GM19463 (cell line): ENCODE measurements around the gene DDX31.

ENCODE experiments used
- ATAC-seq: cut with Tn5 transposase; IDR thresholded peaks from one replicate; pipeline ENCODE4 v1.9.1; 2021; ENCODE audit warnings: mild to moderate bottlenecking, moderate library complexity; ENCODE audit not compliant: unreplicated experiment

Gene DDX31

GRCh38 chr9:132638240-132638639 lies 31.5 kb downstream of the DDX31 start:
- ATAC-seq = no peak

DNA sequence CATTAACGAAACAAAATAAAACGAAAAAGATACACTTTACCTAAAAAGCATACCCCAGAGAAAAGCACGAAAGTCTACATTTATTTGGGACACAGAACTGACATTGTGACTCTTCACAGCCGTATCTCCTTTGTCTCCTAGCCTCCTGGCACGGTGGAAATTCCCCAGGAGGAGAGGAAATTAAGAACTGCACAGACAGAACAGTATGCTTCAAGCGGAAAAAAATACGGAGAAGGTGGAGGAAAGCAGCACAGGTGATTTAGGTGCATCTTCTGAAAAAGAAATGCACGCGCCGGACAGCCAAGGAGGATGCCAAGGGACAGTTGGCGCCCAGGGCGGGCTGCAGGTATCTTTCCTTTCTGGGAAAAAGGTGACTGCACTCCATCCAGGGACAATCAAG lies 32.0 kb downstream of the DDX31 start:
- ATAC-seq = no peak

DNA sequence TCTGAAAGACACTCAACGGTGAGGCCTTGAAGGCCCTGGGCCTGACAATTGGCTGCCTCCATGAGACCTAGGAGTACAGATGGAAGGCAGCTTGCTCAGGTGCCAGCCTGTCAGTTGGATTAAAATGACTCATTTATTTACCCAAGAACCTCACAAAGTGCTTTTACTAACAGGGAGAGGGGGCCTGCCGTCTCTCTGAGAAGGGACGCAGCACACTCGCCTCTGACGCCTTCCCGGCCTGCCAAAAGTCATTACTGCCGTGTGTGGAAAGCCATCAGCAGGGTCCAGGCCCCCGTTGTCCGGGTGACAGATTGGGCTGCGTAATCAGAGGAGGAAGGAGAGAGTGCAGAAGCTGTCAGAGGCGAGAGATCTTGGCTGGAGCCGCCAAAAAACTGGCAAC lies 32.4 kb downstream of the DDX31 start:
- no peak for ATAC-seq

- no peak for ATAC-seq
Measured at GRCh38 chr9:132634327-132634726, 35.5 kb downstream of the DDX31 start.

- no peak for ATAC-seq
Measured at GRCh38 chr9:132632413-132633129, 37.2 kb downstream of the DDX31 start.

DNA sequence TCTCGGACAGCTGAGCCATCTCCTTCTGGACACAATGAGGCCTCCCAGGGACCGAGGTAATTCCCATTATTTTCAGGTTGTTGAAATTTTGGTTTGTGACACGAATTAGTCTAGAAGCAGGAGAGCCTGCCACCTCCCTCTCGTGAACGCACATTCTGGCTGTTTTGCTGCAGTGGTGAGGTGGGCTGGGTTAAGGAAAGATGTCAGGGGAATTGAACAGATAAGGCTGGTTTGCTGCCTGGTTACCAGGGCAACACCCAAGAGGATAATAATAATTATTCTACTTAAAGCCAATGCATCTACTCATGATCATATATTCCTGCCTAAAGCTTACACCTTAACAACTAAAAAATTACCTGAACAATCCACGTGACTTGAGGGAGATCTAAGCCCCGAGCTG lies 38.1 kb downstream of the DDX31 start:
- no peak for ATAC-seq

DNA sequence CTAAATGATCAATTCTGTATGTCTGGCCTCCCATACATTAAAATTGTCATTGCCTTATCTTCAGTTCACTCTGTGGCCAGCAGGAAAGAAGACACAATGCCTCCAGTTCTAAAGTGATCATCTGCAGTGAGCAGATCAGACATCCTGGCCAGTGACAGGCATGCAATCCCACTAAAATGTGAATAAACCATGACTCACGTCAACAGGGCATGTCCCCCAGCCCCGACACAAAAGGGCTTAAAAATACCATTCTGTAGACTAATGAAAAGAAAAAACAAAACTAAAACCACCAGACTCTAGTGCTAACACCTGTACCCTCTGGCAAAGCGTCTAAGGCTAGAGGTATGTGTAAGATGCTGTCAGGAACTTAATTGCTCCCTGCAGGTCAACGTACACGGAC lies 38.5 kb downstream of the DDX31 start:
- ATAC-seq = no peak

- ATAC-seq = no peak
Measured at GRCh38 chr9:132630811-132631210, 39.0 kb downstream of the DDX31 start.

GRCh38 chr9:132630116-132630515 lies 39.7 kb downstream of the DDX31 start:
- ATAC-seq = no peak

DNA sequence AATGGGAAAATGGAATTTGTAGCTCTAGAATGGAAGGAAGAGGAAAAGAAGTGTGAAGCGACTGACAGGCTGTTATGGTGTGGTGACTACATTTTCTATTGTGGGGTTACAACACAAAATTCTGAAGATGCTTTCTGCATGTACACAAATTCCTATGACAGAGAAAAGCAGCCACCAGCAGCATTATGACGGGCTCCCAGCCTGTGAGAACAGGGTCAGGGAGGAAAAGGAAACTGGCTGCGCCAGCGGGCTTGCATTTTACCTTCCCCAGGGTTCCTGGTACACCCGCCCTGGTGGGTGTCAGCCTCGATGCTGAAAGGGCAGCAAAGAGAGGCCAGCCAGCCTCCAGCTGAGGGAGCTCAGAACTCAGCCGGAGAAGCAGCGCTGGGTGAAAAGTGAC lies 41.0 kb downstream of the DDX31 start:
- ATAC-seq = no peak

DNA sequence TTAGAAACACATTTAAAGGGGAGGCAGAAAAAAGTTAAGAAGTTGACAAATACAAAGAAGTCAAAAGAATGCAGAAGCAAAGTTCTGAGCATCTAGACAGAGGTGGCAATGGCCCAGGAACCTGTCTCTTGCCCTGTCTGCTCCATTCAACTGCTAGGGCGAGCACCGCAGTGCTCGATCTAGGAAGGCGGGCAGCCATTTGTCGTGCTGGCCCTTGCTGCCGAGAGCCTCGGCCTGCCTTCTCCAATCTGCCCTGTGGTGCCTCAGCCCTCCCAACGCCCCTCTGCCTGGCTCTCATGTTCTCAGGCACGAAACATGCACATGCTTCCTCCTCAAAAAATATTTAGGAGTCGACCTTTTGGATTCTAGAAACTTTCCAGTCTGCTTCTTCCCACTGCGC lies 42.2 kb downstream of the DDX31 start:
- ATAC-seq = no peak

- ATAC-seq = no peak
Measured at GRCh38 chr9:132627106-132627505, 42.7 kb downstream of the DDX31 start.

DNA sequence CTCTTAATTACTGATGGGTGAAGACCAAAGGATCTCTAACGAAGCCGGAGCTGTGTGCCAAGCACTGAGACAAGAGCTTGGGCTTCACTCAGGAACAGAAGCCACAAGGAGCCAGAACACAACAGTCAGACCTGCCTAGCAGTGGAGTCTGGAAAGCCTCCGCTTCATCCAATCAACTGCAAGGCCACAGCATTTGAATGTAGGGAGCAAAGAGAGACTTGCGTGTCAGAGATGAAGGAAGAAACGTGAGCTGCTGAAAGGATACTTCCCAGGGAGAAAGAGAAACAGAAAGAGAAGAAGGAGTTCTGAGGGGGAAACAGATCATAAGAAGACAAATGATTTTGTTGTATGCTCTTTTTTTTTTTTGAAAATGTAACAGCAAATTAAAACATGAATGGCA lies 43.5 kb downstream of the DDX31 start:
- no peak for ATAC-seq

DNA sequence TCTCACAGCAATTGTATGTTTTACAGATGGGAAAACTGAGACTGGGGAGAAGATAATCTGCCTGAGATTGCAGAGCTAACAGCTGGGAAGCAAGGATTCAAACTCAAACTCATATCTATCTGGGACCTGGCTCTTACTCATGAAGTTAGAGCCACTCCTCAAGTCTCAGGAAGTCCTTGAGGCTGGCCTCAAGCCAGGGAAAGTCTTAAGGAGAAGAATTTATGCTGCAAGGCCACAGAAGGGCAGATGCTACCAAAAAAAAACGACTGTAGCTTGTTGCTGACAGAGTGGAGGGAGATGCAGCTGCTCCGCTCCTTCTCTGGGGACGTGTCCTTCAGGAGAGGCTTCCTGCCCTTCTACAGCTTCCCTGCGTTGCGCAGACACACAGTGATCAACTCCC lies 47.6 kb downstream of the DDX31 start:
- ATAC-seq = no peak

DNA sequence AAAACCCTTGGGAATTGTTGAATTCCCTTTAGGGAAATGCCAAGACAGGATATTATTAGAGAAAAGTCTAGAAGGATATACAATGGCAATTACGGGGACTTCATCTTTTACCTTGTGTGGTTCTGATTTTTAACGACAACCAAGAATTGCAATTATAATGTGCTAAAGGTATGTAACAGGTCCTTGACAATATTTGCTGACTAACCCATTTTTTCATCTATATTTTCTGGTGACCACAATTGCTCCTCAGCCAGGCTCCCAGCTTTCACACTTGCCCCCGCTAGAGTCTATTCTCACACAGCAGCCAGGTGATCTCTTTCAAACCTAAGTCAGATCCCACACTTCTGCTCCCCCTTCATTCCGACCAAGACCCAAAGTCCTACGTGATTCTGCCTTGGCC lies 53.1 kb downstream of the DDX31 start:
- ATAC-seq = no peak

GRCh38 chr9:132615774-132616173 lies 54.0 kb downstream of the DDX31 start:
- ATAC-seq = no peak

GRCh38 chr9:132614324-132614723 lies 55.5 kb downstream of the DDX31 start:
- ATAC-seq = no peak

DNA sequence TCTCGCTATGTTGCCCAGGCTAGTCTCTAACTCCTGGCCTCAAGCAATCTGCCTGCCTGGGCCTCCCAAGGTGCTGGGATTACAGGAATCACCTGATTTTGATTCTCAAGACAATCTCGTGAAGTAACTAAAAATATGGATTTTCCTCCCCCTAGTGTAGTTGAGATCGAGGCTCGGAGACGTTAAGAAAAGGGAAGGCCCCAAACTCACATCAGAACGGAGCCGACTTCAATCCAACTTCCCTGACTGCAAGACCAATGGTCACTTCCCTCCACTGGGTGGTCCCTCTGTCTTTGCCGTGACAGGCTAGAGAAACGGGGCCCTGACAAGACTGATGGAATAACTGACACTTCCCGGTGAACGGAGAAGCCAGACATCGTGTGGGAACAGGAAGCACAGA lies 59.1 kb downstream of the DDX31 start:
- no peak for ATAC-seq

DNA sequence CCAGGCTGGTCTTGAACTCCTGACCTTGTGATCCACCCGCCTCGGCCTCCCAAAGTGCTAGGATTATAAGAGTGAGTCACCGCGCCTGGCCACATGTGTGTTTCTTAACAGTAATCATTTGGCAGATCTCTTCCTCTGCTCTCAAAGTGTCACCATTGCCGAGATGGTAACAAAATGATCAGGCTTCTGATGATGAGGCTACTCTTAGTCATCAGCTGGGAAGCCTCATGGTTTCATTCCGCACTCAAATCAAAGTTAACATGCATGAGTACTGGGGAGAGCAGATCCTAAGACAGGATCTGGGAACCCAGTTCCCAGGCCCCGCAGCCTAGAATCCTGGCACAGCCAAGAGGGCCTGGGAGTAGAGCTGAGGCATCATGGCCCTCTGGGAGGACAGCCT lies 60.0 kb downstream of the DDX31 start:
- no peak for ATAC-seq

DNA sequence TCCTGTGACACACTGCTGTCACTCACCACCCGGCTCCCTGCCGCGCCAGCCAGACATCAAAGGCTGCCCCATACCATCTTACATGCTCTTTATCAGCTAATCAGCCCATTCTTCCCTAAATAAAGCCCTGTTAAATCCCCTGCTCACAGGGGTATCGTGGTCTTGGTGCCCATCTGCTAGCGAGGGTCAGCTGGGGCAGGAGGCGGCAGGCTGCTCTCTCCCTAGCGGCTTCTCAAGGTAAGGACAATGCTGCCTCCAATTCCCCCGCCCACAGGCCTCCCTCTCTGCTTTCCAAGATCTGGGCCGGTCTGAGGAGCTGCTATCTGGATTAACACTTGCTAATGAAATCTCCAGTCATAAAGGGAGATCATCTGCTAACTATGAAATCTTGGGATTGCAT lies 60.6 kb downstream of the DDX31 start:
- ATAC-seq = no peak

DNA sequence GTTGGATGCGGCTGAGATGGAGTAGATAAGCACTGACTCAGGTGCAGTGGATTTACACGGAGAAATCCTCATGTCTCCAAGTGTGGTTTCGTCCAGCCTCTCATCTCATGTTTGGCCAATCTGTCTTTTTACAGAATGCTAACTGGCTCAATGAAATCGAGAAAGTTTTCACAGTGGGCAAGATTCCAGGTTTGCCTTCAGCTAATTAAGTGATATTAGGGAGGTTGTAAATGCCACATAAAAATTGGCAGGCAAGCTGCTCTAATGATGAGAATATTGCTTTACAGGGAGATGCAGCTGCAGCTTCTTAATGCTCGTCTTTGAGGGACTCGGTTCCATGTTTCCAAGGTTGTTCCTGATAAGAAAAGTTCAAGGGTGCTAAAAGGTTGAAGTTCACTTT lies 63.7 kb downstream of the DDX31 start:
- no peak for ATAC-seq

- no peak for ATAC-seq
Measured at GRCh38 chr9:132605387-132605786, 64.4 kb downstream of the DDX31 start.

DNA sequence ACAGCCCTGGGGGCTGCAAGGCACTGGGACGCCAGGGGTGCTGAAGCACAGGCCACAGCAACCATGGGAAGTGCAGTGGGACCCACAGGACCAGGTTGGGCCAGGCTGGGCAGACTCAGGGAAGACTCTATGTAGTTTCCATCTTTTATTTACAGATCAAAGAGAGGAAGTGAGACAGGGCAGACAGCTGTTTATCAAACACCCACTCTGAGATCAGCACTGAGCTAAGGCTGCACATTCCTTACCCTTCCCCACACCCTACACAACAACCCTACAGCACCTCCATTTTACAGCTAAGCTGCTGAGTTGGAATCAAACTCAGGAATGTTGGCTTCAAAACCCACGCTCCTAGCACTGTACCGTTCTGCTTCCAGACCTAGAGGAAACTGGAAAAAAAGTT lies 67.6 kb downstream of the DDX31 start:
- ATAC-seq = no peak
